Skeletal muscle tissue (tissue), 4 donors: ENCODE results near the gene TXNIP. TPM values are rescaled to one million over a fixed set of nuclear protein-coding genes. Genes with fewer than 3 reads are reported as not detected.

Experiments
- H3K27ac ChIP-seq: one replicate; pipeline ENCODE4 v1.7.0; 2013; ENCODE audit warnings: mild to moderate bottlenecking, low read depth, low read length, inconsistent platforms
- H3K27me3 ChIP-seq, 3 donors: one replicate each; pipeline ENCODE4 v1.7.0; 2013; ENCODE audit warnings: low read length in 3 of 3; ENCODE audit not compliant: control insufficient read depth in 3 of 3, insufficient read depth in 3 of 3
- H3K36me3 ChIP-seq, 3 donors: one replicate each; pipeline ENCODE4 v1.7.0; 2013; ENCODE audit warnings: low read length in 3 of 3; ENCODE audit not compliant: control insufficient read depth in 3 of 3, insufficient read depth in 3 of 3
- H3K4me1 ChIP-seq, 3 donors: one replicate each; pipeline ENCODE4 v1.7.0; 2013; ENCODE audit warnings: low read length in 3 of 3, mild to moderate bottlenecking in 3 of 3; ENCODE audit not compliant: control insufficient read depth in 3 of 3, insufficient read depth in 3 of 3
- H3K4me3 ChIP-seq, 3 donors: one replicate each; pipeline ENCODE4 v1.7.0; 2013; ENCODE audit warnings: low read length in 3 of 3
- H3K9ac ChIP-seq, 3 donors: one replicate each; pipeline ENCODE4 v1.7.0; 2013; ENCODE audit warnings: low read length in 3 of 3, mild to moderate bottlenecking in 3 of 3, moderate library complexity in 2 of 3, low read depth in 1 of 3
- H3K9me3 ChIP-seq, 3 donors: one replicate each; pipeline ENCODE4 v1.7.0; 2013; ENCODE audit warnings: low read length in 3 of 3; ENCODE audit not compliant: control insufficient read depth in 3 of 3
- total RNA-seq: library from RNA; depleted of rRNA; stranded (reverse); fragments of >200 nt; gene quantifications from one replicate; pipeline ENCODE4 v1.2.3, GENCODE V29; 2014
- donor health status: Osteomylitis.

Gene TXNIP
- total RNA-seq, 1 donor from 2014 or later, result 536 TPM

DNA sequence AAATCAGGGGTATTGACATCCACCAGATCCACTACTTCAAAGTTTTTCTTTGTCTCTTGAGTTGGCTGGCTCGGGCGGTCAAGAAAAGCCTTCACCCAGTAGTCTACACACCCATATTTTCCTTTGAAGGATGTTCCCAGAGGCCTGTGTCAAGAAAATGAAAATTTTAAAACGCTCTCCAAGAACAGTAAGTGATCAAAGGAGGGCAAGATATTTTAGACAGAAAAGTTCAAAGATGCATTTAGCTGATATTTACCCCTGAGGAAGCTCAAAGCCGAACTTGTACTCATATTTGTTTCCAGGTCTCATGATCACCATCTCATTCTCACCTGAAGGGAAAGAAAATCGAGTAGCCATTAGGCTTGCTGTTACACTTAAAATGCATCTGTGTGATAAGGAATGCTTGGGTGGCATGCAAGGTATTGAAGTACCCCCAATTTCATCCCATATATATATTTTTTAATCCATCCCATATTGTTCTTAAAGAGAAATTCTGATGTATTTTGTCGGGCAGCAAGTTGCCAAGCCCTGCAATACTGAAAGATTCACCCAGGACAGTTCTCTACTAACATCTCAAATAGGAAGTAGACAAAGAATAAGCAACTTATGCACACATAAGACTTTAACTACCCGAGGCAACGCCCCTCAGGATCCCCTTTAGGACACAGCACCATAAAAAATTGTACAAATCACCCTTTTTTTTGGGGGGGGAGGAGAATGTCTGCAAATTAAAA is 1.1 kb downstream of the TXNIP start:
- H3K4me3 ChIP-seq, result peak overlapping the region; percentile 92 to 97 (median 93)
- H3K36me3 ChIP-seq, result peaks cover 37 to 39% (median 39%) of the 10 kb centered on the region in 3 donors
- peaks cover 40 to 50% (median 41%) of the 10 kb centered on the region in 3 donors for H3K4me1 ChIP-seq
- no peaks in the 10 kb centered on the region for H3K9me3 ChIP-seq
- H3K9ac ChIP-seq, result peak overlapping the region; percentile 94 to 97 (median 95)
- H3K27ac ChIP-seq, result peak overlapping the region; percentile 99
- no peaks in the 10 kb centered on the region for H3K27me3 ChIP-seq

DNA sequence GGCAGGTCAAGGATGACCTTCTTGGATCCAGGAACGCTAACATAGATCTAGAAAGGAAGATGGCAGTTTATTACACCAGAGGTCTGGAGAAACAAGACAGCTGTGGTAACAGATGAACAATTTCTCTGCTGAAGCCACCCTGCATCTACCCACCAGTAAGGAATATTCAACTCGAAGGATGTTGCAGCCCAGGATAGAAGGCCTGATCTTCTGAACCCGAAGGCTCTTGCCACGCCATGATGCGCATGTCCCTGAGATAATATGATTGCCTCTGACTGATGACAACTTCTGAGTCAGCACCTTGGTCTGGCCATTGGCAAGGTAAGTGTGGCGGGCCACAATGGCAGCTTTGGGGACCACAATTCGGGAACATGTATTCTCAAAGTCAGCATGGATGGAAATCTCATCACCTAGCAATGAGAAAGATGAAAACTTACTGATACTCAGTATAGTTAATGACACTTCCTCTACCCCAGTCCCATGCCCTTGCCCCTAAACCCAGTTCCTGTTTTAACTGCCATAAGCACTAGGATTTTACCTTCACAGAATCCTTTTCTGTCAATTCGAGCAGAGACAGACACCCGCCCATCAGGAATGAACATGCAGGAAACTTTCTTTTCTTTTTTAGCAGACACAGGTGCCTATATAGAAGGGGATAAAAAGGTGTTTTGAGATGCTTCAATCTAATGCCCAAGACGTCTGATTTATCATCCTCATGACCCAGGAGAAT is 1.8 kb downstream of the TXNIP start:
- H3K27ac ChIP-seq, result peak overlapping the region; percentile 99
- no peaks in the 10 kb centered on the region for H3K9me3 ChIP-seq
- peaks cover 37 to 39% (median 39%) of the 10 kb centered on the region in 3 donors for H3K36me3 ChIP-seq
- H3K9ac ChIP-seq, result peak overlapping the region; percentile 94 to 97 (median 95)
- no peaks in the 10 kb centered on the region for H3K27me3 ChIP-seq
- peak overlapping the region; percentile 92 to 97 (median 93) for H3K4me3 ChIP-seq
- peaks cover 32 to 44% (median 35%) of the 10 kb centered on the region in 3 donors for H3K4me1 ChIP-seq

GRCh38 chr1:145993618-145994390 is 2.6 kb downstream of the TXNIP start:
- Histone ChIP-seq H3K9me3 (no peaks in the 10 kb centered on the region), H3K36me3 (peaks cover 37 to 39% (median 39%) of the 10 kb centered on the region in 3 donors), H3K27ac (peak overlapping the region; percentile 99), H3K4me1 (peaks cover 27 to 36% (median 29%) of the 10 kb centered on the region in 3 donors), H3K27me3 (no peaks in the 10 kb centered on the region), H3K4me3 (peak overlapping the region; percentile 92 to 97 (median 93)), H3K9ac (peak overlapping the region; percentile 94 to 97 (median 95))

DNA sequence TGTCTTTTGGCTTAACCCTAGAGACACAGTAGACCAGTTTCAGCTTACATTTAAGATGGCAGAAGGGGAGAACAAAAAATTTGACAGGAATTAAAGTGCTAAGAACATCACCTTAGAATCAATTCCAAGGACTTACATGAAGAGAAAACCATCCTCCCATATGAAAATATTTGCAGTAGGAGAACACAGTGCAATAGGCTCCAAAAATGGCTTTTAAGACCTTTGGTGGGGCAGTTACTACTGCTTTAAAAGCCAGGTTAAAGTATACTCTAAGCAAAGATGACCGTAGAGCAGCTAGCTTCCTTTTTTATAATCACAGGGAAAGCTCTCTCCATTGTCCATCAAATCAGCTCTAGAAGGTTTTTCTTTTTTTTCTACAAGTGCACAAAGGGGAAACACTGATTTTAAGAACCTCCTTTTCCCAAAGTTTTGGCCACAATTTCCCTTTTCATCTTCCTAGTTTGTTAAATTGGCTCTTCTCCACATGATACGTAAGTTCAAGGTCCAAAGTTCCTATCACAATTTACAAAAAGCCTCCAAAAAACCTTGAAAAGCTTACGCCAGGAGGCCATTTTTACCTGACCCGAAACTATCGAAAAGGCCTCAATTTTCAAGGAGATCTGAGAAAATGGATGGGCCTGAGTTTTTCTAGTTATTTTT is 3.3 kb downstream of the TXNIP start:
- Histone ChIP-seq H3K36me3 (peaks cover 37 to 39% (median 39%) of the 10 kb centered on the region in 3 donors), H3K27ac (peak overlapping the region; percentile 99), H3K27me3 (no peaks in the 10 kb centered on the region), H3K4me1 (peaks cover 20 to 30% (median 23%) of the 10 kb centered on the region in 3 donors), H3K9me3 (no peaks in the 10 kb centered on the region), H3K9ac (peak overlapping the region; percentile 94 to 97 (median 95)), H3K4me3 (peak overlapping the region; percentile 92 to 97 (median 93))

GRCh38 chr1:145992502-145992936 is 3.9 kb downstream of the TXNIP start:
- peak overlapping the region; percentile 60 to 97 (median 72) for H3K9ac ChIP-seq
- H3K27ac ChIP-seq, result peak overlapping the region; percentile 99
- peaks cover 19 to 26% (median 20%) of the 10 kb centered on the region in 3 donors for H3K4me1 ChIP-seq
- peak overlapping the region; percentile 71 to 97 (median 93) for H3K4me3 ChIP-seq
- no peaks in the 10 kb centered on the region for H3K27me3 ChIP-seq
- H3K36me3 ChIP-seq, result peaks cover 37 to 39% (median 39%) of the 10 kb centered on the region in 3 donors
- no peaks in the 10 kb centered on the region for H3K9me3 ChIP-seq

DNA sequence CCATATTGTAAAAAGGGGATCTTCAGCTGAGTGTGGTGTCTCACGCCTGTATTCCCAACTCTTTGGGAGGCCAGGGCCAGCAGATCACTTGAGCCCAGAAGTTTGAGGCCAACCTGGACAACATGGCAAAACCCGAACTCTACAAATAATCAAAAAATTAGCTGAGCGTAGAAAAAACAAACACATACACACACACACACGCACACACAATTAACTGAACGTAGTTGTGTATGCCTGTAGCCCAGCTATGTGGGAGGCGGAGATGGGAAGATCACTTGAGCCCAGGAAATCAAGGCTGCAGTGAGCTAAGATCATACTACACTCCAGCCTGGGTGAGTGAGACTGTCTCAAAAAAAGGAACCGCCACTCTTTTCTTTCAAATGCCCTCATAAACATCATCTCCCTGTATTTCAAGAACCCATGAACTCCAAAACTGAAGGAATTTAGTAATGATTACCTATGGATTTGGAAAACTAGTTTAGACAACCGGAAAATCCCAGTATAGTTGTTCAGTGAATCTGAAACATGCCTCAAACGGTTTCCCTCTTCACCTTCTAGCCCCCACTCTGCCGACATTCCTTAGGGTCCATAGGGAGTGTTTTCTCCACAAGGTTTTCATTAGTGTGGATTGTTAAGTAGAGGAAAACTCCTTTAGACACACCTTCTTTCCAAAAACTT is 4.5 kb downstream of the TXNIP start:
- Histone ChIP-seq H3K36me3 (peaks cover 37 to 39% (median 39%) of the 10 kb centered on the region in 3 donors), H3K9ac (peak overlapping the region; percentile 38 to 72 (median 60)), H3K4me1 (peaks cover 17 to 22% (median 20%) of the 10 kb centered on the region in 3 donors), H3K27me3 (no peaks in the 10 kb centered on the region), H3K4me3 (peak overlapping the region in 2 of 3 donors; percentile 71 to 97), H3K27ac (peak overlapping the region; percentile 99), H3K9me3 (no peaks in the 10 kb centered on the region)

DNA sequence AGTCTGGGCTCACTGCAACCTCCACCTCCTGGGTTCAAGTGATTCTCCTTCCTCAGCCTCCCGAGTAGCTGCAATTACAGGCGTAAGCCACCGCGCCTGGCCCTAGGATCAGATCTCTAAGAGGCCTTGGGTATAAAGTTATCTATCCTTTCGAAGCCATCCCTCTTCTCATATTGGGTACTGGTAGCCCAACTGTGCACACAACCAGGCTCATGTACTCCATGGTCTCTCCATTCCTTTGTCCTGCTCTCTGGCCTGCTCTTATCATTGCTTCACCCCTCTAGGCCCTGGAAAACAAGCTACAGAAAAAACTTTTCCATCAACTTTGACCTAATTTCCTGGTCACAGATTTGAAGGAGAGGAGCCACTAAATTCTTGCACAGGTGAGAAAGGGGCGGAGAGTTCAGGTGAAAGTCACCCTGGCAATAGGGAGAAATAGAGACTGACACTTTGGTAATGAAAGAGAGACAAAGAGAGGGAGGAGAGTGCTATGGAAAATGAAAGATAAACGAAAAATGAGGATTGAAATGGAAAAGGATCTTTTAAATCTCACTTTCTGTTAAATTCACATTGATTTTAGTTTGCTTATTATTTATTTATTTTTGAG is 6.0 kb downstream of the TXNIP start:
- H3K27ac ChIP-seq, result peak overlapping the region; percentile 99

DNA sequence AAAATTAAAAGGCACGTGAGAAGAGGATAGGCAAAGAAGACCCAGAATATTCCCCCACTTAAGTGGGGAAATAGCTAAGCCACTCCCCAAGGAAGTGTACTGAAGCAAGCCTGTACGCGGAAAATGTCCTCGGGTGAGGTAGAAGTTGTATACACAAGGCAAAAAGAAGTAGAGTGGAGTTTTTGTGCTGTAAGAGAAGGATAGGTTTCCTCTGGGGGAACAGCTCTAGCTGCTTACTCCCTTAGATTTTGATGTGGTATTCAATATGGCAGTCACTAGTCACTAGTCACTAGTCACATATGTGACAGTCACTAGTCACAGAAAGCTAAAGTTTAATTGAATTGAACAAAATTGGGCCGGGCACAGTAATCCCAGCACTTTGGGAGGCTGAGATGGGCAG is 7.6 kb downstream of the TXNIP start:
- H3K4me1 ChIP-seq, result peaks cover 39 to 43% (median 42%) of the 10 kb centered on the region in 3 donors
- H3K9me3 ChIP-seq, result no peaks in the 10 kb centered on the region
- H3K4me3 ChIP-seq, result no peak overlapping the region
- H3K27me3 ChIP-seq, result no peaks in the 10 kb centered on the region
- peak overlapping the region; percentile 38 for H3K27ac ChIP-seq
- no peak overlapping the region for H3K9ac ChIP-seq
- peaks cover 12 to 16% (median 14%) of the 10 kb centered on the region in 3 donors for H3K36me3 ChIP-seq

More for the DNA sequence above, 6.0 kb downstream of the TXNIP start:
- Histone ChIP-seq H3K4me1 (peaks cover 29 to 34% (median 31%) of the 10 kb centered on the region in 3 donors), H3K9ac (peak overlapping the region in 1 of 3 donors; percentile 7), H3K4me3 (no peak overlapping the region), H3K36me3 (peaks cover 28 to 31% (median 29%) of the 10 kb centered on the region in 3 donors), H3K9me3 (no peaks in the 10 kb centered on the region), H3K27me3 (no peaks in the 10 kb centered on the region)
